ENCODE results near the gene DSCAM.

DNA sequence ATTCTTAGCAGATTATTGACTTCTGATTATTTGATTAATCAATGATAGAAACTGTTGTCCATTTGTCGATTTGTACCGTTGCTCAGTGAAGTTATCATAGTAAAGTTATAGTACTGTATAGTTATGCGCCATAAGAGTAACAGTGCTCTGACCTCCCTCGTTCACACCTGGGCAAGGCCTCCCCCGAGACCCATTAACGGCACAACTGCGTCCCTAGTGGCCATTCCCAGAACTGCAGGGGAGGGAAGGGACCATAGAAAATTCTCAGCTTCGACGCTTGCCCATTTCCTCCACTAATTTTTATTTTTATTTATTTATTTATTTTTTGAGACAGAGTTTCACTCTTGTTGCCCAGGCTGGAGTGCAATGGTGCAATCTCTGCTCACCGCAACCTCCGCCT lies 334.4 kb downstream of the DSCAM start:
- TF ChIP-seq, protein P1, sequence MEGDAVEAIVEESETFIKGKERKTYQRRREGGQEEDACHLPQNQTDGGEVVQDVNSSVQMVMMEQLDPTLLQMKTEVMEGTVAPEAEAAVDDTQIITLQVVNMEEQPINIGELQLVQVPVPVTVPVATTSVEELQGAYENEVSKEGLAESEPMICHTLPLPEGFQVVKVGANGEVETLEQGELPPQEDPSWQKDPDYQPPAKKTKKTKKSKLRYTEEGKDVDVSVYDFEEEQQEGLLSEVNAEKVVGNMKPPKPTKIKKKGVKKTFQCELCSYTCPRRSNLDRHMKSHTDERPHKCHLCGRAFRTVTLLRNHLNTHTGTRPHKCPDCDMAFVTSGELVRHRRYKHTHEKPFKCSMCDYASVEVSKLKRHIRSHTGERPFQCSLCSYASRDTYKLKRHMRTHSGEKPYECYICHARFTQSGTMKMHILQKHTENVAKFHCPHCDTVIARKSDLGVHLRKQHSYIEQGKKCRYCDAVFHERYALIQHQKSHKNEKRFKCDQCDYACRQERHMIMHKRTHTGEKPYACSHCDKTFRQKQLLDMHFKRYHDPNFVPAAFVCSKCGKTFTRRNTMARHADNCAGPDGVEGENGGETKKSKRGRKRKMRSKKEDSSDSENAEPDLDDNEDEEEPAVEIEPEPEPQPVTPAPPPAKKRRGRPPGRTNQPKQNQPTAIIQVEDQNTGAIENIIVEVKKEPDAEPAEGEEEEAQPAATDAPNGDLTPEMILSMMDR (IDR thresholded peaks at IDR 0.05) = peak; percentile 93
- TF ChIP-seq FOXK1 (CRISPR knock-in tag; IDR thresholded peaks at IDR 0.05) (no peak), TEAD4 (CRISPR knock-in tag; IDR thresholded peaks at IDR 0.05) (no peak), ZNF121 (CRISPR knock-in tag; IDR thresholded peaks at IDR 0.05) (no peak), NFATC4 (CRISPR knock-in tag; IDR thresholded peaks at IDR 0.05) (no peak), CREM (CRISPR knock-in tag; IDR thresholded peaks at IDR 0.05) (no peak)
- TF ChIP-seq, protein P2, sequence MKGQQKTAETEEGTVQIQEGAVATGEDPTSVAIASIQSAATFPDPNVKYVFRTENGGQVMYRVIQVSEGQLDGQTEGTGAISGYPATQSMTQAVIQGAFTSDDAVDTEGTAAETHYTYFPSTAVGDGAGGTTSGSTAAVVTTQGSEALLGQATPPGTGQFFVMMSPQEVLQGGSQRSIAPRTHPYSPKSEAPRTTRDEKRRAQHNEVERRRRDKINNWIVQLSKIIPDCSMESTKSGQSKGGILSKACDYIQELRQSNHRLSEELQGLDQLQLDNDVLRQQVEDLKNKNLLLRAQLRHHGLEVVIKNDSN (CRISPR knock-in tag; IDR thresholded peaks at IDR 0.05) = no peak
